H1 (cell line): ENCODE measurements around the gene DAAM1. TPM values are rescaled to one million over a fixed set of nuclear protein-coding genes. Genes with fewer than 3 reads are reported as not detected.

Experiments used
- CTCF ChIA-PET: fragments of 300-600 bp; sonication (Branson Sonifier 250); formaldehyde crosslinking; loops from one replicate; lab custom pipeline; 2021; ENCODE audit not compliant: partially characterized antibody; lab: Charles Lee
- POLR2A ChIA-PET: fragments of 300-600 bp; sonication (Branson Sonifier 250); formaldehyde crosslinking; loops from one replicate; lab custom pipeline; 2021; ENCODE audit warnings: inconsistent platforms; ENCODE audit not compliant: partially characterized antibody; lab: Charles Lee
- DNase-seq, 2 experiments: peaks; one replicate each; pipeline versions ENCODE4 v3.0.0 to v3.0.0-alpha.2; 2010 to 2022; ENCODE audit warnings: low spot score in 2 of 2, low read depth in 1 of 2, mixed read lengths in 1 of 2
- FAIRE-seq: peaks from 2 replicates; lab custom pipeline; 2011; peaks lifted over from hg19 to GRCh38; lab: Jason Lieb, UNC
- H2AFZ ChIP-seq: 2 replicates; pipeline ENCODE4 v1.8.1; 2012; ENCODE audit warnings: low read length, inconsistent platforms
- H2AK5ac ChIP-seq: 2 replicates; pipeline ENCODE4 v1.6.1; 2013; ENCODE audit warnings: low read depth, low read length
- H2BK120ac ChIP-seq: replicated peaks from 2 replicates; pipeline ENCODE3; 2013; ENCODE audit warnings: low read depth, low read length, inconsistent platforms
- H2BK12ac ChIP-seq: 2 replicates; pipeline ENCODE4 v1.6.1; 2013; ENCODE audit warnings: low read depth, low read length
- H2BK15ac ChIP-seq: 2 replicates; pipeline ENCODE4 v1.6.1; 2013; ENCODE audit warnings: low read length
- H2BK20ac ChIP-seq: 2 replicates; pipeline ENCODE4 v1.6.1; 2013; ENCODE audit warnings: low read length
- H2BK5ac ChIP-seq: 2 replicates; pipeline ENCODE4 v1.6.1; 2013; ENCODE audit warnings: low read depth, low read length
- H3K14ac ChIP-seq: 2 replicates; pipeline ENCODE4 v1.6.1; 2013; ENCODE audit warnings: inconsistent platforms; ENCODE audit not compliant: insufficient read length
- H3K18ac ChIP-seq: 2 replicates; pipeline ENCODE4 v1.6.1; 2013; ENCODE audit warnings: low read length; ENCODE audit errors: extremely low read depth
- H3K23ac ChIP-seq: 2 replicates; pipeline ENCODE4 v1.6.1; 2013; ENCODE audit warnings: inconsistent platforms; ENCODE audit not compliant: insufficient read length
- H3K23me2 ChIP-seq: 2 replicates; pipeline ENCODE4 v1.6.1; 2013; ENCODE audit warnings: low read depth, low read length
- H3K27ac ChIP-seq: 2 replicates; pipeline ENCODE4 v1.6.1; 2011; ENCODE audit warnings: low read depth, low read length, inconsistent platforms
- H3K27me3 ChIP-seq, 4 experiments: replicated peaks in 1 of 4; 1 replicate in 1 of 4; 2 replicates in 3 of 4; pipeline versions ENCODE4 v1.6.1 to v1.8.1; 2011 to 2013; ENCODE audit warnings: low read length in 3 of 4, mild to moderate bottlenecking in 3 of 4, inconsistent platforms in 2 of 4, mixed read lengths in 2 of 4, moderate library complexity in 1 of 4; ENCODE audit not compliant: control insufficient read depth in 3 of 4, insufficient read depth in 3 of 4; ENCODE audit errors: extremely low read depth in 1 of 4
- H3K36me3 ChIP-seq, 4 experiments: 2 replicates each; pipeline versions ENCODE4 v1.6.1 to v1.8.1; 2011 to 2013; ENCODE audit warnings: mild to moderate bottlenecking in 4 of 4, low read length in 3 of 4, moderate library complexity in 2 of 4, control low read depth in 1 of 4, inconsistent platforms in 1 of 4; ENCODE audit not compliant: insufficient read depth in 4 of 4, control insufficient read depth in 2 of 4
- H3K4ac ChIP-seq: replicated peaks from 2 replicates; pipeline ENCODE3; 2013; ENCODE audit warnings: low read length, low read depth, mixed read lengths, inconsistent platforms; ENCODE audit not compliant: insufficient read length
- H3K4me1 ChIP-seq, 4 experiments: replicated peaks in 1 of 4; 1 replicate in 1 of 4; 2 replicates in 3 of 4; pipeline versions ENCODE4 v1.6.1 to v1.8.1; 2011 to 2013; ENCODE audit warnings: low read length in 3 of 4, inconsistent platforms in 2 of 4, mixed read lengths in 1 of 4; ENCODE audit not compliant: insufficient read depth in 4 of 4, control insufficient read depth in 3 of 4
- H3K4me2 ChIP-seq, 2 experiments: 2 replicates each; pipeline versions ENCODE4 v1.6.1 to v1.8.1; 2011 to 2013; ENCODE audit warnings: low read depth in 2 of 2, low read length in 2 of 2, control low read depth in 1 of 2, inconsistent platforms in 1 of 2, mild to moderate bottlenecking in 1 of 2; ENCODE audit not compliant: insufficient read depth in 1 of 2
- H3K4me3 ChIP-seq, 4 experiments: fragments of 200-600, 300-600 bp in 1 of 4; sonication (generic), shearing (Covaris generic), sonication (Bioruptor Twin) in 1 of 4; 2 replicates each; pipeline versions ENCODE4 v1.5.1 to v1.8.1; 2011 to 2016; ENCODE audit warnings: low read length in 4 of 4, low read depth in 3 of 4, control low read depth in 2 of 4, inconsistent platforms in 2 of 4, mild to moderate bottlenecking in 2 of 4, mixed read lengths in 1 of 4, moderate library complexity in 1 of 4; ENCODE audit not compliant: insufficient read depth in 2 of 4; ENCODE audit errors: extremely low read depth in 1 of 4
- H3K56ac ChIP-seq: replicated peaks from 2 replicates; pipeline ENCODE3; 2013; ENCODE audit warnings: low read depth, mild to moderate bottlenecking, mixed read lengths, low read length, inconsistent platforms; ENCODE audit not compliant: insufficient read length
- H3K79me1 ChIP-seq: 2 replicates; pipeline ENCODE4 v1.6.1; 2013; ENCODE audit warnings: low read depth, low read length, control low read depth
- H3K79me2 ChIP-seq, 2 experiments: 2 replicates each; pipeline versions ENCODE4 v1.6.1 to v1.8.1; 2012 to 2013; ENCODE audit warnings: low read length in 2 of 2, mild to moderate bottlenecking in 2 of 2, inconsistent platforms in 1 of 2; ENCODE audit not compliant: insufficient read depth in 2 of 2, control insufficient read depth in 1 of 2
- H3K9ac ChIP-seq, 4 experiments: replicated peaks in 1 of 4; 1 replicate in 1 of 4; 2 replicates in 3 of 4; pipeline versions ENCODE4 v1.6.1 to v1.8.1; 2011 to 2013; ENCODE audit warnings: low read depth in 3 of 4, low read length in 3 of 4, control low read depth in 2 of 4, mild to moderate bottlenecking in 2 of 4, moderate library complexity in 2 of 4, inconsistent platforms in 1 of 4; ENCODE audit errors: extremely low read depth in 1 of 4
- H3K9me3 ChIP-seq, 2 experiments: 2 replicates each; pipeline versions ENCODE4 v1.6.1 to v1.8.1; 2012 to 2013; ENCODE audit warnings: mild to moderate bottlenecking in 2 of 2, moderate library complexity in 2 of 2, control low read depth in 1 of 2, inconsistent platforms in 1 of 2, low read depth in 1 of 2, low read length in 1 of 2, mixed read lengths in 1 of 2; ENCODE audit not compliant: insufficient read depth in 2 of 2
- H4K20me1 ChIP-seq, 2 experiments: replicated peaks in 1 of 2; 2 replicates each; pipeline versions ENCODE3 to v1.8.1; 2011 to 2013; ENCODE audit warnings: inconsistent platforms in 2 of 2, low read length in 2 of 2, mild to moderate bottlenecking in 1 of 2; ENCODE audit not compliant: insufficient read depth in 2 of 2, control insufficient read depth in 1 of 2
- H4K5ac ChIP-seq: 2 replicates; pipeline ENCODE4 v1.6.1; 2013; ENCODE audit warnings: low read length, low read depth, mixed read lengths, inconsistent platforms; ENCODE audit not compliant: insufficient read length
- H4K8ac ChIP-seq: 2 replicates; pipeline ENCODE4 v1.8.0; 2013; ENCODE audit warnings: mild to moderate bottlenecking, moderate library complexity, low read length, inconsistent platforms; ENCODE audit not compliant: insufficient read depth; ENCODE audit errors: extremely low read depth
- H4K91ac ChIP-seq: replicated peaks from 2 replicates; pipeline ENCODE3; 2013; ENCODE audit warnings: low read length, mixed read lengths, inconsistent platforms; ENCODE audit not compliant: insufficient read length
- HDAC2 ChIP-seq, 2 experiments: fragments of 300-600 bp in 1 of 2; sonication (generic) in 1 of 2; IDR thresholded peaks; 2 replicates each; pipeline ENCODE4 v1.6.1; 2011 to 2012; ENCODE audit warnings: low read depth in 2 of 2, low read length in 2 of 2, mild to moderate bottlenecking in 2 of 2, moderate library complexity in 2 of 2, borderline replicate concordance in 1 of 2, inconsistent platforms in 1 of 2
- TEAD4 ChIP-seq: IDR thresholded peaks from 2 replicates; pipeline ENCODE4 v1.6.1; 2012; ENCODE audit warnings: low read depth, low read length, inconsistent platforms, mixed read lengths
- WGBS, 2 experiments: shearing (Covaris generic) in 1 of 2; methylation state at CpG; one replicate each; pipeline versions ENCODE4 v1.1.6 to v1.1.7; 2013 to 2015; ENCODE audit warnings: low lambda C conversion rate in 2 of 2, mixed read lengths in 2 of 2, inconsistent platforms in 1 of 2, low coverage in 1 of 2, missing lambda C conversion rate in 1 of 2; ENCODE audit not compliant: insufficient replicate concordance in 2 of 2, insufficient coverage in 1 of 2, insufficient read length in 1 of 2; ENCODE audit errors: extremely low coverage in 1 of 2, missing lambda C conversion rate in 1 of 2; 5-methylcytosine and 5-hydroxymethylcytosine counted together
- polyA plus RNA-seq, 7 experiments: library from polyadenylated mRNA; depleted of rRNA in 3 of 7; stranded (reverse) in 5 of 7; unstranded in 2 of 7; fragments of >200 nt in 5 of 7; fragments of 200-250 nt in 2 of 7; gene quantifications; 1 replicate in 5 of 7; 2 replicates in 1 of 7; 4 replicates in 1 of 7; pipeline versions ENCODE4 v1.2.1 to v1.2.3, GENCODE V29; 2011 to 2013; ENCODE audit warnings: missing spikeins in 2 of 7, mixed read lengths in 2 of 7
- total RNA-seq: library from RNA; stranded (reverse); fragmentation: NEBNext Ultra II Directional; extraction: Animal tissue kit (Norgen Biotek cat#: 25700); gene quantifications from 2 replicates; pipeline ENCODE4 v1.2.1, GENCODE V29; 2021

DAAM1 gene
- total and polyA plus RNA-seq, 2 of the 8 experiments (the other 6 are each of a cell fraction or from before 2014, with no cell fraction given) = 5.0 to 44.9 TPM

- no peak overlapping the region for H3K4ac ChIP-seq
- no peaks in the 10 kb centered on the region for H3K79me2 ChIP-seq
- DNase-seq (no peak), FAIRE-seq (no peak)
- H3K9me3 ChIP-seq = no peaks in the 10 kb centered on the region
- no peak overlapping the region for H2AFZ ChIP-seq
- ChIA-PET CTCF (interaction anchor here (1.5 kb wide), 1 partner anchor 13 kb away, joined by 3 read pairs; no protein-coding TSS in a partner anchor), POLR2A (no interaction called here)
- no peak overlapping the region for H2BK5ac ChIP-seq
- no peak overlapping the region for H3K23ac ChIP-seq
- TF ChIP-seq HDAC2 (IDR thresholded peaks at IDR 0.05; ENCODE audit: borderline replicate concordance in 1 of 2, low read depth in 2 of 2, low read length in 2 of 2) = no peak
- TF ChIP-seq TEAD4 = no peak
- H3K4me1 ChIP-seq = no peaks in the 10 kb centered on the region
- no peak overlapping the region for H3K18ac ChIP-seq
- no peaks in the 10 kb centered on the region for H3K79me1 ChIP-seq
- 68% methylated on average over 2 of the region's 2 CpGs; no CpG with 5 or more reads in 1 of the 2 experiments for WGBS, 2 experiments
- H3K27ac ChIP-seq = no peak overlapping the region
- H3K36me3 ChIP-seq = no peaks in the 10 kb centered on the region
- no peak overlapping the region for H3K9ac ChIP-seq
- H3K14ac ChIP-seq = no peak overlapping the region
- no peaks in the 10 kb centered on the region for H4K20me1 ChIP-seq
- no peak overlapping the region for H2BK12ac ChIP-seq
- no peak overlapping the region for H4K91ac ChIP-seq
- no peak overlapping the region for H2BK120ac ChIP-seq
- no peak overlapping the region for H3K4me3 ChIP-seq
- no peak overlapping the region for H3K4me2 ChIP-seq
- H2BK20ac ChIP-seq = no peak overlapping the region
- H3K27me3 ChIP-seq = no peaks in the 10 kb centered on the region
- H3K56ac ChIP-seq = no peak overlapping the region
- no peak overlapping the region for H2BK15ac ChIP-seq
- H4K5ac ChIP-seq = no peak overlapping the region
- no peak overlapping the region for H4K8ac ChIP-seq
- H3K23me2 ChIP-seq = no peaks in the 10 kb centered on the region
- no peak overlapping the region for H2AK5ac ChIP-seq
Measured at GRCh38 chr14:59146484-59146883, 42.0 kb upstream of the DAAM1 start.
